Neural progenitor cell (in vitro differentiated cells): ENCODE measurements around the gene GPR107.

Experiments
- EZH2 ChIP-seq: fragments of 200-600 bp; sonication (generic); IDR thresholded peaks from 2 replicates; pipeline ENCODE4 v1.6.1; 2017; ENCODE audit warnings: antibody characterized with exemption, mild to moderate bottlenecking, moderate library complexity
- TF ChIP-seq, protein P1 (sequence below): fragments of 200-600 bp; sonication (generic); IDR thresholded peaks from 2 replicates; pipeline ENCODE4 v1.5.1; 2017; ENCODE audit warnings: antibody characterized with exemption, mild to moderate bottlenecking

DNA sequence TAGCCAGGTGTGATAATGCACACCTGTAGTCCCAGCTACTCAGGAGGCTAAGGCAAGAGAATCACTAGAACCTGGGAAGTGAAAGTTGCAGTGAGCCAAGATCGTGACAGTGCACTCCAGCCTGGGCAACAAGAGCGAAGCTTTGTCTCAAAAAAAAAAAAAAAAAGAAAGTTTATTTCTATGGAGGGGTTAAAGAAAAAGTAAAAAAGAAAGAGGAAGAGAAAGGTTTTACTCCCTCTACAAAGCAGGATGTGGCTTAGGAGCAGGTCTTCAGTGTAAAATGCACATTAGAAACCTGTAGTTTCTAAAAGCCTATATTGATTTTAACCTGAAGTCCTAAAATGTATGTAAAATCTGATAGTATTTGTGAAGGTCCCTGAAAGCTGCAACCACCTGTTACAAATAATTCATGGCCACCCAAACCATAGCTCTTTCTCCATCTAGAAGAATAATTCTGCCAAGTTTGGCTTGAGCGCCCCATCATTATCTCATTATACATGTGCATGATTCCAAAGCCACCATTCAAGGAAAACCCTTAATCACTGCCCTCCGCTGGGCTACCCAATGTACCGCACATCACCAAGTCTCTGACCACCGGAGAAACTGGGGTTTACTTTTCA is 14.1 kb upstream of the GPR107 start:
- TF ChIP-seq, protein P1, sequence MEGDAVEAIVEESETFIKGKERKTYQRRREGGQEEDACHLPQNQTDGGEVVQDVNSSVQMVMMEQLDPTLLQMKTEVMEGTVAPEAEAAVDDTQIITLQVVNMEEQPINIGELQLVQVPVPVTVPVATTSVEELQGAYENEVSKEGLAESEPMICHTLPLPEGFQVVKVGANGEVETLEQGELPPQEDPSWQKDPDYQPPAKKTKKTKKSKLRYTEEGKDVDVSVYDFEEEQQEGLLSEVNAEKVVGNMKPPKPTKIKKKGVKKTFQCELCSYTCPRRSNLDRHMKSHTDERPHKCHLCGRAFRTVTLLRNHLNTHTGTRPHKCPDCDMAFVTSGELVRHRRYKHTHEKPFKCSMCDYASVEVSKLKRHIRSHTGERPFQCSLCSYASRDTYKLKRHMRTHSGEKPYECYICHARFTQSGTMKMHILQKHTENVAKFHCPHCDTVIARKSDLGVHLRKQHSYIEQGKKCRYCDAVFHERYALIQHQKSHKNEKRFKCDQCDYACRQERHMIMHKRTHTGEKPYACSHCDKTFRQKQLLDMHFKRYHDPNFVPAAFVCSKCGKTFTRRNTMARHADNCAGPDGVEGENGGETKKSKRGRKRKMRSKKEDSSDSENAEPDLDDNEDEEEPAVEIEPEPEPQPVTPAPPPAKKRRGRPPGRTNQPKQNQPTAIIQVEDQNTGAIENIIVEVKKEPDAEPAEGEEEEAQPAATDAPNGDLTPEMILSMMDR, result peak; percentile 32
- TF ChIP-seq EZH2, result no peak
